ENCODE results near the gene TENM3.

TENM3 gene

GRCh38 chr4:182583703-182584415, 340.7 kb downstream of the TENM3 start:
- TF ChIP-seq CTCF (IDR thresholded peaks at IDR 0.05; ENCODE audit: insufficient read depth, missing control alignments): no peak
- FAIRE-seq (peak; percentile 84), DNase-seq (ENCODE audit: insufficient read length, low spot score) (no peak)

GRCh38 chr4:182585321-182585720, 342.1 kb downstream of the TENM3 start:
- no peak for DNase-seq (ENCODE audit: insufficient read length, low spot score)
- TF ChIP-seq CTCF (IDR thresholded peaks at IDR 0.05; ENCODE audit: insufficient read depth, missing control alignments): no peak
- peak; percentile 85 for FAIRE-seq

GRCh38 chr4:182589100-182589499, 345.9 kb downstream of the TENM3 start:
- DNase-seq (ENCODE audit: insufficient read length, low spot score): no peak
- TF ChIP-seq CTCF (IDR thresholded peaks at IDR 0.05; ENCODE audit: insufficient read depth, missing control alignments): no peak
- FAIRE-seq: no peak

GRCh38 chr4:182593402-182593801, 350.2 kb downstream of the TENM3 start:
- FAIRE-seq: no peak
- no peak for DNase-seq (ENCODE audit: insufficient read length, low spot score)

GRCh38 chr4:182593864-182594263, 350.7 kb downstream of the TENM3 start:
- no peak for FAIRE-seq

More at GRCh38 chr4:182593402-182593801, 350.2 kb downstream of the TENM3 start:
- TF ChIP-seq CTCF (IDR thresholded peaks at IDR 0.05; ENCODE audit: insufficient read depth, missing control alignments): no peak

GRCh38 chr4:182600093-182600492, 356.9 kb downstream of the TENM3 start:
- FAIRE-seq (peak; percentile 96), DNase-seq (ENCODE audit: insufficient read length, low spot score) (no peak)
- TF ChIP-seq CTCF (IDR thresholded peaks at IDR 0.05; ENCODE audit: insufficient read depth, missing control alignments): no peak

More at GRCh38 chr4:182593864-182594263, 350.7 kb downstream of the TENM3 start:
- no peak for TF ChIP-seq CTCF (IDR thresholded peaks at IDR 0.05; ENCODE audit: insufficient read depth, missing control alignments)
- DNase-seq (ENCODE audit: insufficient read length, low spot score): no peak

- TF ChIP-seq CTCF (IDR thresholded peaks at IDR 0.05; ENCODE audit: insufficient read depth, missing control alignments): no peak
- DNase-seq (ENCODE audit: insufficient read length, low spot score): no peak
- FAIRE-seq: no peak
Measured at GRCh38 chr4:182600856-182601255, 357.7 kb downstream of the TENM3 start.

Measured in D721Med (cell line).